GM21737 (cell line): ENCODE data around the gene GMPR.
"Not testable (repeated sequence)": the region's sequence is repeated elsewhere in the genome, so short reads cannot be mapped to it uniquely, and the experiment has no call there.

Source experiments
- ATAC-seq: cut with Tn5 transposase; IDR thresholded peaks from one replicate; pipeline ENCODE4 v1.9.1; 2021; ENCODE audit warnings: mild to moderate bottlenecking, moderate library complexity; ENCODE audit not compliant: unreplicated experiment

GMPR gene

GRCh38 chr6:16225062-16225731 is 13.2 kb upstream of the GMPR start:
- ATAC-seq: not testable (repeated sequence)

DNA sequence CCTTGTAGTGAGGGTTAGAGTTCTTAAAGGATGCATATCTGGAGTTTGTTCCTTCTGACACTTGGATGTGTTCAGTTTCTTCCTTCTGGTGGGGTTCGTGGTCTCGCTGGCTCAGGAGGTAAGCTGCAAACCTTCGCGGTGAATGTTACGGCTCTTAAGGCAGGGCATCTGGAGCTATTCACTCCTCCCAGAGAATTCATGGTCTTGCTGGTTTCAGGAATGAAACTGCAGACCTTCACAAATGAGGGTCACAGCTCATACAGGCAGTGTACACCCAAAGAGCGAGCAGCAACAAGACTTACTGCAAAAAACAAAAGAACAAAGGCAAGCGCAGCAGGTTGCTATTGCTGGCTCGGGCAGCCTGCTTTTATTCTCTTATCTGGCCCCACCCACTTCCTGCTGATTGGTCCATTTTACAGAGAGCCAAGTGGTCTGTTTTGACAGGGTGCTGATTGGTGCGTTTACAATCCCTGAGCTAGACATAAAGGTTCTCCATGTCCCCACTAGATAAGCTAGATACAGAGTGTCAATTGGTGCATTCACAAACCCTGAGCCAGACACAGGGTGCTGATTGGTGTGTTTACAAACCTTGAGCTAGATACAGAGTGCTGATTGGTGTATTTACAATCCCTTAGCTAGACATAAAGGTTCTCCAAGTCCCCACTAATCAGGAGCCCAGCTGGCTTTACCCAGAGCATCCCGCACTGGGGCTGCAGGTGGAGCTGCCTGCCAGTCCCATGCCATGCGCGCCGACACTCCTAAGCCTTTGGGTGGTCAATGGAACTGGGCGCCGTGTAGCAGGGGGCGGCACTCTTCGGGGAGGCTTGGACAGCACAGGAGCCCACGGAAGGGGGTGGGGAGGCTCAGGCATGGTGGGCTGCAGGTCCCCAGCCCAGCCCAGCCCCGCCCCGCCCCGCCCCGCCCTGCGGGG is 12.0 kb upstream of the GMPR start:
- not testable (repeated sequence) for ATAC-seq

- ATAC-seq: no peak
Observed at GRCh38 chr6:16227048-16227562, 11.3 kb upstream of the GMPR start.

DNA sequence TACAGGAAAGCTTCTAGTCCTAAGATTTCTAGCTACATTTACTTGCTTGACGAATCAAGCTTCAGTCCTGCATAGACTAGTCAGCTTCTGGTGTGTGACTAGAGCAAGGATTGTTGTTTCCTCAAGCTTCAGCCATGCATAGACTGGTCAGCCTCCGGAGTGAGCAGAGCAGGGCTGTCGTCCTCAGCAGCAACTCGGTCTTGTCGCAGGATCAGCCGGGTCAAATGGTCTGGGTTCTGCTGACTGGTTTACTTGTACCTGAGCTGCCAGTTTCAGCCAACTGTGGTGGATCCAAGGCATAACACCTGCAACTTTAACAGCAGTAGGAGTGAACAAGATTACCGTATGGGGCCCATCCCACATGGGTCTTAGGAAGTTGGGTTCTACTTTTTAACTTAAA is 10.8 kb upstream of the GMPR start:
- ATAC-seq: no peak

DNA sequence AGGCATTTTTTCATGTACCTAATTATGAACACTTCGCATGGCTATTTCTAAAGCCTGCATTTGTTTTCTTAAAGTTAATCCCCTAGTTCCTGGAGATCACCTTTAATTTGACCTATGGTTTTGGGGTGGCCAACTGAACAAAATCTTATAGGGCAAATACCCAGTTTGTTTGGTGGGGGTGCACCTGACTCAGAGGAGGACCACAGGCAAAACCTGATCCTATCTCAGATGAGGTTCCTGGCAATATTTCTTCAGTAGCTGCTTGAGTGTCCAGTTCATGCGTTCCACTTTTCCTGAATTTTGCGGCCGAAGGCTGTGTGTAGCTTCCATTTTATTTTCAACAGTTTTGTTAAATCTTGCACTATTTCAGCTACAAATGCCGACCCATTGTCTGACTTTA is 10.3 kb upstream of the GMPR start:
- ATAC-seq: no peak

GRCh38 chr6:16228709-16229665 is 9.4 kb upstream of the GMPR start:
- no peak for ATAC-seq

GRCh38 chr6:16229700-16230099 is 8.7 kb upstream of the GMPR start:
- no peak for ATAC-seq

DNA sequence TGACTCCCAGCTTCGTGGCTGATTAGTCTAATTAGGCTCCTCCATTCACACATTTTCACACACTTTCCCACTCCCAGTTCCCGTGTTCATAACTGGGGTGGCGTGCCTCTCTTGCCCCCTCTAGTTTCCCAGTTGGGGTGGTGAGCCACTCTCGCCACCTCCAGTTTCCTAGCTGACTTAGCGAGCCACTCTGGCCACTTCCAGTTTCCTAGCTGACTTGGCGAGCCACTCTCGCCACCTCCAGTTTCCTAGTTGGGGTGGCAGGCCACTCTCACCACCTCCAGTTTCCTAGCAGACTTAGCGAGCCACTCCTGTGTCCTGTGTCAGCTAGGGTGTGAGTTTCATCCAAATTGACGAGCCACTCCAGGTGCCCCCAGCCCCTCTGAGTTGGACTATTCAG is 7.4 kb upstream of the GMPR start:
- no peak for ATAC-seq

- no peak for ATAC-seq
Observed at GRCh38 chr6:16232086-16232485, 6.3 kb upstream of the GMPR start.

DNA sequence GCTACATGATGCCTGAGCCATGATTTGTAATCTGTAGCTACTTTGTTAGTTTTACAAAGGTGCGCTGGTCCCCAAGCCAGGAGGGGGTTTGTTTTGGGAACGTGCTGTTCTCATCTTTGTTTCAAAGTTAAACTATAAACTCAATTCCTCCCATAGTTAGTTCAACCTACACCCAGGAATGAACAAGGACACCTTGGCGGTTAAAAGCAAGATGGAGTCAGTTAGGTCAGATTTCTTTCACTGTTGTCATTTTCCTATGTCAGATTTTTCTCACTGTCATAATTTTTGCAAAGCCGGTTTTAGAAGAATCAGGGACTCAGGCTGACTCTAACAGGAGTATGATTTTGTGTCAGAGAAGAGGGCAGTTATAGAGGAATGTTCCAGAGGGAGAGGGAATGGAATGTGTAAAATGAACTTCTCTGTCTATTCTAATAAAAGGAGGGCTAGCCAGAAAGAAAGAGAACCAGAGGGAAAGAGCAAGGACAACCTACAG is 2.3 kb upstream of the GMPR start:
- no peak for ATAC-seq

DNA sequence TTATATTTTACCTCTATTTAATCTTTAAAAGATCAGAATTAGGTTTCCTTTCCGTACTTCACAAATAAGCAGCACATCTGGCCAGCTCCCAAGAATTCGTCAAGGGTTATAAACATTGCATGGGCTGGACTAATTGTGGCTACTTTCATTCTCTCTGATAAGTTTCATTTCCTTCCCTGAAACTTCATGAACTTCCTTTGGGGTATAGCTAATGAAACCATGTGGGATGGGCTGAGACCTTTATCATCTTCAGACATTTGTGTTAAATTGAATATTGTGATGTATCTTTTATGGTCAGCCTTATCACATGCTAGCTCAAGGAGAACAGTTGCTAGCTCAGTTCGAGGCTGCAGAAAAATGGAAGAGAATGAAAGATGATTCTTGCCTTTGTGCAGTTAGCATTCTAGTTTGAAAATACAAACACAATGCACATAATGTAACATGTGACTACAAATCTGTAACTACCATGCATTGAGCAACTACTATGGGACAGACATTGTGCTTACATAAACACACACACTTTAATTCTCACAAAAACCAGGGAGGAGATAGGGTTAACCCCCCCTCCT is 1.7 kb upstream of the GMPR start:
- ATAC-seq: no peak

DNA sequence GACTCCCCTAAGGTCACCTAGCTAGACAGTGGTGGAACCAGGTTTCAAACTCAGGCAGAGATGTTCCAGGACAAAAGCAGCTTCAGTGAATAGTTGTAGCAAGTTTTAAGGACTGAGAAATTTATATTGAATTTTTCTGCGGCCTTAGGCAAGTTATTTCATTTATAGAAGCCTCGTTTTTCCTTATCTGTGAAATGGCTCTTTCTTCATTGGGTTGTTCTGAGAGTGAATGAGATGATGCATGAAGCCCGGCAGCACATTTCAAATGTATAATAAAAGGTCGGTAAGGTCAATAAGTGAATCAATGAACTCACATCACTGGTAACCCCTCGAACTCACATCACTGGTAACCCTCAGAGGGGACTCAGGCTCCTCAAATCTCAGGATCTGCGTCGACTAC is 1.1 kb upstream of the GMPR start:
- ATAC-seq: no peak

DNA sequence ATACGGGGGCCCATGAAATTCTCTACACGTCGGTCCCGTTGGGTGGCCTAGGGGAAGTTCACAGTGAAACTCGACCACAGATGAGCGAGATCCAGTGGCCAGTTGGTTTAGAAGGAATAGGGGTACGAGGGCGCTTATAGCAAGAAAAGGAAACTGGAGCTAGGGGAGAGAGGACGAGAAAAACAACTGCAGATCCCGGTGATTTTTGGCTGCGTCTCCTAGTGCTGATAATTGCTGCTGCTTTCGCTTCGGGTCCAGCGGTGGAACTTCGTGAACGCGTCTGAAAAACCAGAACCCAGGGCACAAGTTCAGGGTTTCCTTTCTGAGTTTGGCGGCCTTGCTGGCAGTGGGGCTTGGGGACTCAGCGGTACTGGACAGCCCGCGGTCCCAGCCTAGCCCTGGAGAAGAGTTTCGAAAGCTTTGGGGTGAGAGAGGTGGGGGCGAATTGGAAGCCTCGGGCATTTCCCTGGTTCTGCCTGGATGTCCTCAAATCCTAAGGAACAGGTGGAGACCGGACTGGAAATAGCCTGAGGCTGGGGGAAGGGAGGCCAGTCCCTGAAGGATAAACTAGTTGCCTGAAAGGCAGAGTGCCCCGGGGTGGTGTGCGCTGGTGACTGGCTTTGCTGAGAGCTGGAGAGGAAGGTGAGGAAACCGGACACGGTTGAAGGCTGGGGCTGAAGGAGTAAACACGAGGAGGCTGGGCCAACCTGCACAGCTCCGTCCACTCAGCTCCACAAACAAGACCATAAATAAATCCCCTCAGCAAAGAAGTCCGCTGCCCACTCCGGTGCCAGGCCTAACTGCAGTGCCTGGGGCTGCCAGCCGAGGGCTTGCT is 793 bp downstream of the GMPR start:
- no peak for ATAC-seq

DNA sequence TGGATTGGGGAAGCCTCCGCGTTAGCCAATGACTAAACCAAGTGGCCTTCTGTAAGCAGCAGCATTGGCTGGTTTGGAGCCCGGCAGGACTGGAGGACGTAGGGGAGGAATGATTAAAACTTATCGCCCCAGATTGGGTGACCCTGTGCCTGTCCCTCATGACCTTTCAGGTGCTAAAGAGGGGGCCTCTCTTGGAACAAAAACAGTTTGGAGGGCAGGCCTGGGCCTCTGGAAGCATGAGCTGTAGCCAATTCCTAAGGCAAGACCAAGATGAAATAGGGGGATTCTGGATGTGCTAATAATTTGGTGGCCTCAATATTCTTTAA is 1.4 kb downstream of the GMPR start:
- peak; percentile 39 for ATAC-seq

GRCh38 chr6:16240589-16241320 is 2.4 kb downstream of the GMPR start:
- no peak for ATAC-seq

- no peak for ATAC-seq
Observed at GRCh38 chr6:16241321-16241689, 2.9 kb downstream of the GMPR start.

GRCh38 chr6:16243055-16243454 is 4.7 kb downstream of the GMPR start:
- ATAC-seq: no peak

DNA sequence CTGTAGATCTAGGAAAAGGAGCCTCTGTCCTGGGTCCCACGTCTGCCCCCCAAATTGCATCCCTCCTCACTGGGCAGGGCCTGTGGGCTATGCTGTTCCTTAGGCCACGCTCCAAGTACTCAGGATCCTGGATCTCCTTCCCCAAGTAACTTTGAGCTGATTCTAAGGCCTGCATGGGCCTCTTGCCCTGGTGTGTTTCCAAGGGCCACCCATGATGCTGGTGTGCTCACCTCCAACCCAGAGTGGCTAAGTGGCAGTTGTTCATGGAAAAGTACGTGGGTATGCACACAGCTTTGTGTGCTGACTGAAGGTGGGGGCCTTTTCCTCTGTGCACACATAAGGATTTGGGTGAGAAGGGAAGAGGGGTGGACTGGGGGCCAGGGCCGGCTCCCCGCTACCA is 5.3 kb downstream of the GMPR start:
- no peak for ATAC-seq

GRCh38 chr6:16244446-16244845 is 6.1 kb downstream of the GMPR start:
- ATAC-seq: no peak
